ENCODE data around the gene LRRC70.

Gene LRRC70

GRCh38 chr5:62542720-62543119 lies 35.9 kb upstream of the LRRC70 start:
- TF ChIP-seq CTCF (conservative IDR thresholded peaks at IDR 0.05; ENCODE audit: control insufficient read depth, insufficient read depth, low read depth, low read length) = no peak
- no peak for DNase-seq (ENCODE audit: low read depth)
- H3K4me3 ChIP-seq (ENCODE audit: control insufficient read depth, low read depth, low read length) = no peak overlapping the region

GRCh38 chr5:62547945-62548630 lies 30.5 kb upstream of the LRRC70 start:
- TF ChIP-seq CTCF (conservative IDR thresholded peaks at IDR 0.05; ENCODE audit: control insufficient read depth, insufficient read depth, low read depth, low read length) = no peak
- H3K4me3 ChIP-seq (ENCODE audit: control insufficient read depth, low read depth, low read length) = no peak overlapping the region
- no peak for DNase-seq (ENCODE audit: low read depth)

- no peak for DNase-seq (ENCODE audit: low read depth)
- H3K4me3 ChIP-seq (ENCODE audit: control insufficient read depth, low read depth, low read length) = no peak overlapping the region
- TF ChIP-seq CTCF (conservative IDR thresholded peaks at IDR 0.05; ENCODE audit: control insufficient read depth, insufficient read depth, low read depth, low read length) = no peak
Measured at GRCh38 chr5:62550103-62550502, 28.5 kb upstream of the LRRC70 start.

GRCh38 chr5:62555930-62556329 lies 22.7 kb upstream of the LRRC70 start:
- no peak for TF ChIP-seq CTCF (conservative IDR thresholded peaks at IDR 0.05; ENCODE audit: control insufficient read depth, insufficient read depth, low read depth, low read length)
- H3K4me3 ChIP-seq (ENCODE audit: control insufficient read depth, low read depth, low read length) = no peak overlapping the region
- DNase-seq (ENCODE audit: low read depth) = no peak

- no peak for DNase-seq (ENCODE audit: low read depth)
- no peak overlapping the region for H3K4me3 ChIP-seq (ENCODE audit: control insufficient read depth, low read depth, low read length)
- no peak for TF ChIP-seq CTCF (conservative IDR thresholded peaks at IDR 0.05; ENCODE audit: control insufficient read depth, insufficient read depth, low read depth, low read length)
Measured at GRCh38 chr5:62558941-62559340, 19.7 kb upstream of the LRRC70 start.

GRCh38 chr5:62560786-62561185 lies 17.8 kb upstream of the LRRC70 start:
- no peak for DNase-seq (ENCODE audit: low read depth)
- no peak overlapping the region for H3K4me3 ChIP-seq (ENCODE audit: control insufficient read depth, low read depth, low read length)
- no peak for TF ChIP-seq CTCF (conservative IDR thresholded peaks at IDR 0.05; ENCODE audit: control insufficient read depth, insufficient read depth, low read depth, low read length)

GRCh38 chr5:62561896-62562295 lies 16.7 kb upstream of the LRRC70 start:
- DNase-seq (ENCODE audit: low read depth) = no peak
- no peak for TF ChIP-seq CTCF (conservative IDR thresholded peaks at IDR 0.05; ENCODE audit: control insufficient read depth, insufficient read depth, low read depth, low read length)
- no peak overlapping the region for H3K4me3 ChIP-seq (ENCODE audit: control insufficient read depth, low read depth, low read length)

All from fibroblast of mammary gland (primary cell).